ENCODE results near the gene SMARCD2.

The SMARCD2 gene

DNA sequence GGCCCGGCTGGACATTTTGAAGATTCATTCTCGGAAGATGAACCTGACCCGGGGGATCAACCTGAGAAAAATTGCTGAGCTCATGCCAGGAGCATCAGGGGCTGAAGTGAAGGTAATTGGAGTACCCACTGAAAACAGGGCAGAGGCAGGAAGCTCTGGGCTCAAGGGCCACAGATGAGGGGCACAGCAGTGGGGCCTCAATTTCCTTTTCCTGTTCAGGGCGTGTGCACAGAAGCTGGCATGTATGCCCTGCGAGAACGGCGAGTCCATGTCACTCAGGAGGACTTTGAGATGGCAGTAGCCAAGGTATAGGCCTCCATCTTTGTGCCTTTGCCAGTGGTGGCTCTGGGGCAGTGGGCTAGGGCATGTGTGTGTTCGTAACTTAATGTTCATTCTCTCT is 11.0 kb downstream of the SMARCD2 start:
- no peak for DNase-seq

DNA sequence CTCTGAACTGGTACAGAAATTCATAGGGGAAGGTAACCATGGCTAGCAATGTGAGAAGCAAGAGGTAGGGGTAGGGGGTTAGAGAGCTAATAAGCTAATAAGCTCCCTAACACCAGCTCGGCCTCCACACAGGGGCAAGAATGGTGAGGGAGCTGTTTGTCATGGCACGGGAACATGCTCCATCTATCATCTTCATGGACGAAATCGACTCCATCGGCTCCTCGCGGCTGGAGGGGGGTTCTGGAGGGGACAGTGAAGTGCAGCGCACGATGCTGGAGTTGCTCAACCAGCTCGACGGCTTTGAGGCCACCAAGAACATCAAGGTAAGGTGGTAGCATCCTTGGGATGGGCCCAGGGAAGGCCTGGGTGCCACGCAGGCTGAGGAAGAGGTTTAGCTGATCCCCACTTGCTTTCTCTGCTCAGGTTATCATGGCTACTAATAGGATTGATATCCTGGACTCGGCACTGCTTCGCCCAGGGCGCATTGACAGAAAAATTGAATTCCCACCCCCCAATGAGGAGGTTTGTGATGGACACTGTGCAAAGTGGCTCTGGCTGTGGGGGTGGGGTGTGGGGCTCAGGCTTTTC is 11.5 kb downstream of the SMARCD2 start:
- DNase-seq = no peak

DNA sequence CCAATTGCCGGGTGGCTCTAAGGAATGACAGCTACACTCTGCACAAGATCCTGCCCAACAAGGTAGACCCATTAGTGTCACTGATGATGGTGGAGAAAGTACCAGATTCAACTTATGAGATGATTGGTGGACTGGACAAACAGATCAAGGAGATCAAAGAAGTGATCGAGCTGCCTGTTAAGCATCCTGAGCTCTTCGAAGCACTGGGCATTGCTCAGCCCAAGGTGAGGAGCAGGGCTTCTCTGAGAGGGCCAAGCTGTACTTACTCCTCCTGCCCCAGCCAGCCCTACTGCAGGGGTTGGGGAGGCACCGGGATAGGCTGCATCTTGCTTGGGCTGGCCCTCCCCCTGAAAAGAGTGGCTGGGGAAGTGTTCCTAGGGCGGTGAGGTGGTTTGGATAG is 12.2 kb downstream of the SMARCD2 start:
- DNase-seq = no peak

DNA sequence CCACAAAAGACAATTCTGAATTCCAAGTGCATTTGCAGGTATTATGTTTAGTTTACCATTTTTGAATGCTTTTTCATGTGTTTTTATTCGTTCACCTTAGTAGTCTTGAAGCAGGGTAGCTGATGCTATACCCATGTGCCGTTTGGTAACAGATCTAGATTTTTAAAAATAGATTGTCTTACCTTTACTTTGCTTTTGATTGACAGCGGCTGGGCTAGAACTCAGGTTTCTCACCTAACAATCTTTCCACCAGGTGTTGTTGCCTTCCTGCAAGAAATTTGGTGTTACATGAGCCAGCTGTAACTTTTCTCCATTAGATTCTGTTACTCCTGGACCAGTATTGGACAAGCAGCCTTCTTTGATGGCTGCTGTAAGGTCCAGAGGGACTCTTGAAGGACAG is 13.5 kb downstream of the SMARCD2 start:
- DNase-seq = no peak

DNA sequence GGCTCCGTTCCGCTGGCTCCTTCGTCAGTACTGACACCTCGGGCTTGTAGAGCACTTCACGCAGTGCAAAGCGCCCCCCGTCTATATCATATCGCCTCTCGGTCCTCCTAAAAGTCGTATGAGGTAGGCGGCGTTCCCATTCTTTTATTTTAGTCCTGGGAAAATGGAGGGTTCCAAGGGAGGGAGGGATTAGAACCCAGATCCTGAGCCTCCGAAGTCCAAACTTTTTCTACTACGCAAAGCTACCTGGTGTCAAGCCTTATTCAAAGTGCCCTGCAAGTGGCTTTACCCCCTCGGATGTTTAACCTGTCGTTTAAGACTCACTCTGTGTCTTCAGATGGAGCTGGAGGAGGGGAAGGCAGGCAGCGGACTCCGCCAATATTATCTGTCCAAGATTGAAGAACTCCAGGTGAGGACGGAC is 14.7 kb downstream of the SMARCD2 start:
- no peak for DNase-seq

DNA sequence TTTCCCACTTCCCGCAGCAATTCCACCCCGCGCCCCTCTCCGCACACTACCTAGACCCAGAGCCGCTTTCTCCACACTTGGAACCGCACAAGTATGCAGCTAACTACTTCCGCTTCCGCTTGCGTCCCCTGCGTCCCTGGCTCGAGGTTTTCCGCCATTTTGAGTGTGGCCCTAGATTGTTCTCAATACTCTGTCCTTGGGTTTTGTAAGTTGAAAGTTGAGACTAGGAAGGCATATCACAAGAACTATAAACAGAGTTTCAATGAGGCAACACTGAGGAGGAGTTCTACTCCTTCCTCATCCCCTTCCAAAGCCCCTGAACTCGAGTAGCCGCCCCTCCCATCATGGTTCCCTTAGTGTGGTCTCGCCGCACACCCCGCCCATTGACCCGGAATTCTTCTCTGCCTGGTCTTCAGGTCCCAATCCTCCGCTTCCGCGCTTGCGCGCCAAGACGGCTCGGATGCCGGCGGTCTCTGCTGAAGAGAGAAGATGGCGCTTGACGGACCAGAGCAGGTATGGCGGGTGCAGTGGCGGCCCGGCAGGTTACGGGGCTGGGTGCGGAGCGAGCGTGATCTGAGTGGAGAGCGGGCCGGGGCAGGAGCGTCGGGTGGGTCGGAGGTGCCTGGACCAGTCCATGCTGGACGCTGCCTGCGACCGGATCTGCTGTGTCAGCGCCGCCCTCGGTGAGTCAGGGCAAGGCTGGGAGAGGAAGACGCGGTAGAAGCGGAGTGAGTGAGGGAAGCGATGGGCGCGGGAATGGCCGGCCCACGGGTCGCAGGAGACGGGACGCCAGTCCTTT is 15.3 kb downstream of the SMARCD2 start, which contains the start of the genes FTSJ3 and PSMC5:
Gene FTSJ3, minus strand, starts transcription at position 662 of the 799 bp plus-strand sequence. CDS start 761 bp downstream, outside the sequence.
Gene PSMC5, plus strand, starts transcription at position 430 of the 799 bp plus-strand sequence. Its CDS starts 60 bp downstream, at position 490.
- DNase-seq = peak; percentile 97

DNA sequence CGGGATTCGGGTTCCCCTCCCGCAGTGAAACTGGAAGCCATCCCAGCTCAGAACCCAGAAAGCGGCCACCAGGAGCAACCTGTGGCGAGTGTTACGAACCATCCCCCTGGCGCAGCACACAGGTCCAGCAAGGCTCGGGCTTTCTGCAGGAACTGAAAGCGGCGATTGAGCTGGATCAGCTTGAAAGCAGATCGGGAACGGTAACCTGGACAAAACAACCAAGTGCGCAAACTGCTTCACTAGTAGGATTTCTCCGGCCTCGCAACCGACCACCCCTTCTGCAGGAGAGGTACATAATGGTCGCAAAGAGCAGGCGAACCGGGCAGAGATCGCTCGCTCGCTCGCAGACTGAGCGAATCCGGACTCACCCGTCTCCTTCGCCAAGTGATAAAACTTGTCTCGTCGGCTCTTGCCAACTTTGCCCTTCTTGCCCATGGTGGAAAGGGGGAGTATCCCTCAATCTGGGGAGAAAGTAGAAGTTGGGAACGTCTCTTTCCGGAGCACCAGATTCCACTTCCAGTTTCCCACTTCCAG is 15.9 kb downstream of the SMARCD2 start:
- no peak for DNase-seq

DNA sequence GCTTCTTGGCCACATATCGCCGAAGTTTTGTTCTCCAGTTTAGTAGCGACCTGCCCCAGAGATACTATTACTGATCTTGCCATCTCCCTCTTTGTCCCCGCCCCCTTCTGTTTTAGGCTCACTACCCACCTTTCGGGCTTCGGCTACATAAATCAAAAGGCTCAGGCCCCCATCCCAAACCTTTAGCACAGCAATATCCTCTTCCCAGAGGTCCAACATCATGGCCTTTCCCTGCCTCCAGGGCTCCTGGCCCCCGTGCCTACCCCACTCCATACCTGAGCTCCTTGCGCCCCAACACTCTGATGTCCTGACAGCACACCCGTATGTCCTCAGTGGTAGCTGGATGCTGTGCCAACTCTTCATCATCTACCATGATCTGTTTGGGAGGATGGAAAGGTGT is 18.1 kb downstream of the SMARCD2 start:
- no peak for DNase-seq

DNA sequence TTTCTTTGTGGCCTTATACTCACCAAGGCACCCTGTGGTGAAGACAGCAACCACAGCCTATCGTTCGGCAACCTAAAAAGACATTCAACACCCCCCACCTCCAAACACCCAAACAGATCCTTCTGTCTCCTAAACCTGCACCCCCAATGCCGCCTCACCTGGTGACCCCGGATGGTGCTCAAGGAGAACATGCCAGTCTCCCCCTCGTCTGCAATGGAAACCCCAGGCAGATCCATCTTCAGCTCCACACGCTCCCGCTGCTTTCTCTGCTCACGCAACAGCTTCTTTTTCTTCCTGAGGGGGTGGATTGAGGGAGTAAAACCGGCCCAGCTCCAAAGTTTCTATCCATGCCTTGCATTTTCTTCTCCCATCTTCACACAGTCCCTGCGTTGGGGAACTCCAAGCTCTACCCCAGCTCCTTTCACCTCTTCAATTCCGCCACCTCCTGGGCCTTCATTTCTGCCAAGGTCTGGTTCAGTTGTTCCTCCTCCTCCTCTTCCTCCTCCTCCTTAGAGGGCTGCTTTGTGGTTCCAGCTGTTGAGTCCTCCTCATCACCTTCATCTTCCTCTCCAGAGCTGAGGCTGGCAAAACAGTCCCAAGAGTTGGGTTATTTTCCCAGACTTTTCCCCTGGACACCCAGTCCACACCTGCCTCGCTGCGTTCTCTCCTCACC is 18.7 kb downstream of the SMARCD2 start:
- DNase-seq = no peak

DNA sequence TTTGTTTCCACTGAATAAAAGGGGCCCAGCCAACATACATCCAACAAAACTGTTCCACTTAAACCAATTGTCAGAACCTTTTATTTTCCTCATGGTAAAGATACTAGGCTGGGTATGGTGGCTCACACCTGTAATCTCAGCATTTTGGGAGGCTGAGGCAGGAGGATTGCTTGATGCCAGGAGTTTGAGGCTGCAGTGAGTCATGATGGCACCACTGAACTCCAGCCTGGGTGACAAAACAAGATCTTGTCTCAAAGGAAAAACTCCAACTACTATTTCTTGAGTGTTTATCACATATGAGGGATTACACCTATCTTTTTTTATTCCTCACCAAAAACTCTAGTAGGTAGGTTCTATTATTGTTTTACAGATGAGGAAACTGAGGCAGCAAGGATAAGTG is 19.9 kb downstream of the SMARCD2 start:
- DNase-seq = no peak

DNA sequence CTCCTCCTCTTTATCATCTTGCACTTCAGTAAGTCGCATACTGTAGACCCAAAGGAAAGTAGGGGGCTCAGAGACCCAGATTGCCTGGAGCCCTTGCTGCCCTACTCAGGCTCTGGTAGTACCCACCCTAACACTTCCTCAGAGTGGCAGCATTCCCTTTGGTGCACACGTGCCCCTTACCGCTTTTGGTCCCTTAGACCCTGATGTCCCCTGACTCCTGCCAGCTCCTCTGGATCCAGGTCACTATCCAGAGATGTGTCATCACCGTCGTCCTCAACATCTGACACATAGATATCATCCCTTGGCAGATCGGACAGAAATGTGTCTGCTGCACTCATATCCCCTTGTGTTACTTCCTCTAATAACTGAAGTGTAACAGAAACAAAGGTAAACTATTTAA is 20.7 kb downstream of the SMARCD2 start:
- no peak for DNase-seq

DNA sequence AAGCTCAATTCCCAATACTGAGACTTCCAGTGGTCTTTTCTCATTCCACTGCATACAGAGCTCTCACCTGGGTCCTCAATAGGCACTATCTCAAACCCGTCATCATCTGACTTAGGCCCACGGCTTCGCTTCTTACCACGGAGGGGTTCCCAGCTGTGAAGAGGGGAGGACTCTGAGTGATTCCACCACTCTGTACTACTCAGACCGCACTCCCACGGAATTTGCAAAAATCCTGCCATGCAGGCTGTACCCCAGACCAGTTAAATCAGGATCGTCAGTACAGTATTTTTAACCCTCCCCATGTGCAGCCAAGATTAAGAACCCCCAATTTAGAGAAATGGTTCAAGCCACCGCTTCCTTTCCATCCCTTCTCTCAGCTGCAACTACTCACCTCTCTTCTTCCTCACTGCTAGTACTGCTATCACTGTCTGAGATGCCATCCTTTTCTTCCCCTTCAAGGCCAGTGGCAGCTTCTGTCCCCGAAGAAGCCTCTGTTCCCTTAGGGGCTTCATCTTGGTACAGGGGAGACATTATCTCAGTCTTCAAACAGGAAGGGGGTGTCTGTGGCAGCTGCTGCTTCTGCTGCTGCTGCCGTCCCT is 21.4 kb downstream of the SMARCD2 start:
- no peak for DNase-seq

DNA sequence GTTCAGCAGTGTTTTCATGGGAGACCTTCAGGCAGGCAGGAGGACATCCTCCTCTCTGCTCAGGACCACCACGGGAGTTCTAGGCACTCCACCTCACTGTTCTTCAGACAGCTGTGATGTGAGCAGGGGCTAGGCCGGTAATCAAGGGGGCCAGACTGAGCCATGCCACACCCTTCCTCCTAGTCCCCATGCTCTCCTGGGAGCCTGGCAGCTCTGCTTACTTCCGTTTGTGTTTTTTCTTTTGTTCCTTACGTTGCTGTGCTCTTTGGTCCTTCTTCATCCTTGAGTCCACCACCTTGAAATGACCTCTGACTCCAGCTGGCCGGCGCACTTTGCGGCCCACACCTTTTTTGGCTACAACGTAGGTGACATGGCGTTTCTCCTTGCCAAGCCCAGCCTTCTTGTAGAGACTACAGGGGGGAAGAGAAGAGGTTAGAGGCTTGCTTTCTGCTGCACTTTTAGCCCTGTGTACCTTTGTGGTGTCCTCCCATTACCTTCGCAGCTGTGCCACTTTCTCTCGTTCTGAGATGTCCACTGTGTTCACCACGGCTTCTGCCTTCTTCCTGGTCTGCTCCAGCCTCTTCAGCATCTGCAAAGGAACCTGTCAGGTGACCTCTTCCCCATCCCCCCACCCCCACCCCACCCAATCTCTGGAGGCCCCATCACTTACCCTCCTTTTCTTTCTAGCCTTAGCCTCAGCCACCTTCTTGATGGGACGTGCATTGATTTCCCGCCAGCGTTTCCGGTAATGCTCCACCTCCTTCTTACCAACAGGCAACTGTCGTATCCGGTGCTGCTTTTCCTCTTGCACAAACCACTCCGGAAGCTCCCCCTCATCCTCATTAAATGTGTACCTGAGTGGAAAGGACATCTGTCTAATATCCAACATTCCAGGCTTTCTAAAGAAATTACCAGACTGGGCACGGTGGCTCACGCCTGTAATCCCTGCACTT is 22.6 kb downstream of the SMARCD2 start:
- DNase-seq = no peak

DNA sequence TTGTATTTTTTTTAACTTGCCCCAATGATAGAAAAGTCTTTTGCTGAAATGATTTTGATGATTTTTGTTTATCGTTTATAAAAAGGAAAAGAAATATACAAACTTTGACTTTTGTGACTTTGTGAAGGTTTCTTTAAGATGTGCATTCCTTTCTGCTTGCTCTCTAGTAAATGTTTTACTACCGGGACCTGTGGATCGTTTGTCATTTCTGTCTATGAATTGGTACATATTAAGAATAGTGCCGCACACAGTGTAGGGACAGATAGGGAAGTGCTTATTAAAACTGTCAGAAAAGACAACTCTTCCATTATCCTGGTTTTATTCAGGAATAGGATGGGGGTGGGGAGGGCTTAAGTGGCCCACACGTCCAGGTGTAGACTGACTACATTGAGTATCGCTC is 23.4 kb downstream of the SMARCD2 start:
- DNase-seq = no peak

DNA sequence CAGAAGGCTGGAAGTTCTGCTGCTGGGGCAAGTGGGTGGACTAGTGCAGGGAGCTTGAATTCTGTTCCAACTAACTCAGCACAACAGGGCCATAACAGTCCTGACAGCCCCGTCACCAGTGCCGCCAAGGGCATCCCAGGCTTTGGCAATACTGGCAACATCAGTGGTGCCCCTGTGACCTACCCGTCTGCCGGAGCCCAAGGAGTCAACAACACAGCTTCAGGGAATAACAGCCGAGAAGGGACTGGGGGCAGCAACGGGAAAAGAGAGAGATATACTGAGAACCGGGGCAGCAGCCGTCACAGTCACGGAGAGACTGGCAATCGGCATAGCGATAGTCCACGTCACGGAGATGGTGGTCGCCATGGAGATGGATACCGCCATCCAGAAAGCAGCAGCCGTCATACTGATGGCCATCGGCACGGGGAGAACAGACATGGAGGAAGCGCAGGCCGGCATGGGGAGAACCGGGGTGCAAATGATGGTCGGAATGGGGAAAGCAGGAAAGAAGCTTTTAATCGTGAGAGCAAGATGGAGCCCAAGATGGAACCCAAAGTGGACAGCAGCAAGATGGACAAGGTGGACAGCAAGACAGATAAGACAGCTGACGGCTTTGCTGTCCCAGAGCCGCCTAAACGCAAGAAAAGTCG is 24.6 kb downstream of the SMARCD2 start:
- no peak for DNase-seq

DNA sequence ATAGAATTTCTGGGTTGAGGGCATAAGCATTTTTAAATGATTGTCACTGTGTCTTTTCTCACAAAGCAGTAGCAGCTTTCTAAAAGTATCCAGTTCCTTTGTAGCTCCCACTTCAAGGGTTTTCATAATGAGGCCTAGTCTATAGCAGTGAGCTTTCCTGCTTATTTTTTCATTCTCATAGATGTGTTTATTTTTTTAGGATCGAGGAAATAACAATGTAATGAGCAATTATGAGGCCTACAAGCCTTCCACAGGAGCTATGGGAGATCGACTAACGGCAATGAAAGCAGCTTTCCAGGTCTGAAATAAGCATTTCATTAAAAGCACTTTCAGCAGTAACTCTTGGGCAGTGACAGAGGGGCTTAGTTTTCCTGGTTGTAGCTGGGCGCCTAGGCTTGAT is 25.8 kb downstream of the SMARCD2 start:
- no peak for DNase-seq

DNA sequence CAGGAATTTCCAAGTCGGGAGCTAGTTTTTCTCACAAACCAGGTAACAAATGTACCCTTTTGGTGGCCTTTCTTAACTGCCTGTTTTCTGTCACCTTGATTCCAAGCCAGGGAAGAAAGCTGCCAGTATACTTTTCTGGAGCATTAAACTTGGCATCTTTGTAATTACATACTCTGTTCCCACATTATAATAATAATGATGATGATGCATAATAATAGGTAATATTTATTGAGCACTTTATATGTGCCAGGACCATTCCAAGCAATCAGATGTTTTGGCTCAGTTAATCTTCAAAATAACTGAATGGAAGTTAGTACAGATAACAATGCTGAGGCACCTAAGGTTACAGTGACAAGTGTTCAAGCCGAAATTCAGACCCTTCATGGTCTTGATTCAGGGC is 26.4 kb downstream of the SMARCD2 start:
- no peak for DNase-seq

DNA sequence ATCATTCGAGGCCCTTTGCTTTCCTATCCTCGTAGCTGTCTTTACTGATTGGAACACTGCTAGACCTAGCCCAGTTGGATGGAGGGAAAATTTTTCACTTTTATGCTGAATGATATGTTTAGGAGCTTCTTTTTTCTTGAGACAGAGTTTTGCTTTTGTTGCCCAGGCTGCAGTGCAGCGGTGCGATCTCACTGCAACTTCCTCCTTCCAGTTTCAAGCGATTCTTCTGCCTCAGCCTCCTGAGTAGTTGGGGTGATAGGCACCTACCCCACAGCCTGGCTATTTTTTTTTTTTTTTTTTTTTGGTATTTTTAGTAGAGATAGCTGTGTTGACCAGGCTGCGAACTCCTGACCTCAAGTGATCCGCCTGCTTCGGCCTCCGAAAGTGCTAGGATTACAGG is 32.5 kb downstream of the SMARCD2 start:
- DNase-seq = no peak

DNA sequence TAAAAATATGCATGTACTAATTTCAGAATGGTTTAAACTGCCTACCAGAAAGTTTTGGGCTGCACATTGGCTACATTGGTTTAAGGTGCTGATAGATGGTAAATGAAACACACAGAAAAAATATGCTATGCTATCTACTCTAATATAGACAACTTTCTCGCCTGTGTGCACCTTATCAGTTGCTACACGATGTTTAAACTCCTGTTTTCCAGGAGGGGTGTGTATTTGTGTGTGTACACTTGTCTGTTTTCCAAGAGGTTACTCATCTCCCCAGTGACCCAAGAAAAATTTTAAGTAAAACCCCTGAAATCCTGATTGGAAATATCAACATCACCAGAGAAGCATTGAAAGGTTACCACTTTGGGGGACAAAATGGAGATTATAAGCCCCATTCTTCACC is 36.9 kb downstream of the SMARCD2 start:
- no peak for DNase-seq

DNA sequence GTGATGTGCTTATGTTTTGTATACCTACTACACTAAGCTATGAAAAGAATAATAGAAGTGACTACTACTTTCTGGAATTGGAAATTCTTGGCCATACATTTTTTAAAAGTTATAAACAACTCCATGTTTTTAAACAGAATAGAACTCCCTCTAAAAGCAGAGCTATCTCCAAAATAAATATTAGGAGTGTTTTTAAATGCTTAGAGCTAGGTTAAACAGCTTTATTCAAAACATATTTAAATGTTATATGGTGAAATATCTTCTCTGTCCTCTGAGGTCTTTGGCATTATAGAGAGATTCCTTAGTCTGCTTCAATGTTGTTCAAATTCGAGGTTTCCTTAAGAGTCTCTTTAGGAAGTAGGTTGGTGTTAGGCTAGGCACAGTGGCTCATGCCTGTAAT is 38.2 kb downstream of the SMARCD2 start:
- no peak for DNase-seq

DNA sequence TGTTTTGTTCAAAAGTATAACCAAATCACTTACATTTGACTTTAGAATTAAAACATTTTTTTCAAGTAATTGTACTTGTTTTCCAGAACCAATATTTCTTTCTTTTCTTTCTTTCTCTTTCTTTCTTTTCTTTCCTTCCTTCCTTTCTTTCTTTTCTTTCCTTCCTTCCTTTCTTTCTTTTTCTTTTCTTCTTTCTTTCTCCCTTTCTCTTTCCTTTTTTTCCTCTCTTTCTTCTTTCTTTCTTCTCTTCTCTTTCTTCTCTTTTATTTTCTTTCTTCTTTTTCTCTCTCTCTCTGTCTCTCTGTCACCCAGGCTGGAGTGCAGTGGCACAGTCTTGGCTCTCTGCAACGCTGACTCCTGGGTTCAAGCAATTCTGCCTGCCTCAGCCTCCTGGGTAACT is 41.7 kb downstream of the SMARCD2 start:
- no peak for DNase-seq
